Neural cell (in vitro differentiated cells): ENCODE measurements around the gene ZNF527. TPM values are rescaled to one million over a fixed set of nuclear protein-coding genes. Genes with fewer than 3 reads are reported as not detected.

Source experiments
- H2AFZ ChIP-seq: fragments of 200-600, 300-800 bp; sonication (generic), shearing (Covaris generic); 2 replicates; pipeline ENCODE4 v1.6.0; 2014; ENCODE audit warnings: low read depth, mild to moderate bottlenecking, antibody characterized with exemption, low read length, moderate library complexity
- H3F3A ChIP-seq: fragments of 200-600 bp; shearing (Covaris generic); 2 replicates; pipeline ENCODE4 v1.6.1; 2016; ENCODE audit warnings: mild to moderate bottlenecking, moderate library complexity, mixed read lengths, antibody characterized with exemption, low read length; ENCODE audit not compliant: insufficient read depth, poor library complexity, severe bottlenecking
- H3K27ac ChIP-seq: fragments of 200-600, 300-800 bp; sonication (generic), shearing (Covaris generic); 2 replicates; pipeline ENCODE4 v1.5.1; 2014; ENCODE audit warnings: mild to moderate bottlenecking, low read length, moderate library complexity
- H3K27me3 ChIP-seq: fragments of 300-800, 200-600 bp; sonication (generic), shearing (Covaris generic); 2 replicates; pipeline ENCODE4 v1.6.0; 2014; ENCODE audit warnings: mild to moderate bottlenecking, low read depth, low read length, moderate library complexity; ENCODE audit not compliant: insufficient read depth
- H3K36me3 ChIP-seq: fragments of 300-800, 200-600 bp; sonication (generic), shearing (Covaris generic); 2 replicates; pipeline ENCODE4 v1.5.1; 2014; ENCODE audit warnings: mild to moderate bottlenecking, antibody characterized with exemption, low read length, moderate library complexity; ENCODE audit not compliant: insufficient read depth
- H3K4me2 ChIP-seq: fragments of 300-800, 200-600 bp; sonication (generic), shearing (Covaris generic); 2 replicates; pipeline ENCODE4 v1.6.0; 2014; ENCODE audit warnings: mild to moderate bottlenecking, low read length
- H3K4me3 ChIP-seq: fragments of 300-800, 200-600 bp; sonication (generic), shearing (Covaris generic); 2 replicates; pipeline ENCODE4 v1.5.1; 2014; ENCODE audit warnings: mild to moderate bottlenecking, low read length, moderate library complexity
- H3K79me2 ChIP-seq: fragments of 200-600 bp; shearing (Covaris generic); replicated peaks from 2 replicates; pipeline ENCODE4 v1.6.0; 2014; ENCODE audit warnings: mild to moderate bottlenecking, low read length, moderate library complexity; ENCODE audit not compliant: insufficient read depth
- H3K9ac ChIP-seq: fragments of 300-800, 200-600 bp; sonication (generic), shearing (Covaris generic); 2 replicates; pipeline ENCODE4 v1.6.1; 2016; ENCODE audit warnings: mild to moderate bottlenecking, low read length, mixed read lengths
- H3K9me2 ChIP-seq: fragments of 200-600 bp; shearing (Covaris generic); 2 replicates; pipeline ENCODE4 v1.6.1; 2016; ENCODE audit warnings: mild to moderate bottlenecking, low read length, mixed read lengths; ENCODE audit not compliant: insufficient read depth
- H3K9me3 ChIP-seq: fragments of 200-600, 300-800 bp; sonication (generic), shearing (Covaris generic); 2 replicates; pipeline ENCODE4 v1.6.1; 2016; ENCODE audit warnings: mild to moderate bottlenecking, mixed run types, low read length, moderate library complexity, mixed read lengths
- H4K20me1 ChIP-seq: fragments of 200-600 bp; shearing (Covaris generic); 2 replicates; pipeline ENCODE4 v1.6.1; 2016; ENCODE audit warnings: mild to moderate bottlenecking, mixed run types; ENCODE audit not compliant: insufficient read depth
- EP300 ChIP-seq: fragments of 450-650 bp; conservative IDR thresholded peaks from 2 replicates; pipeline ENCODE4 v1.6.1; 2014; ENCODE audit warnings: antibody characterized with exemption, mild to moderate bottlenecking, moderate library complexity; ENCODE audit not compliant: poor library complexity, severe bottlenecking
- EZH2 ChIP-seq: fragments of 200-600, 300-800 bp; shearing (Covaris generic), sonication (generic); IDR thresholded peaks from 2 replicates; pipeline ENCODE4 v1.6.1; 2014; ENCODE audit warnings: antibody characterized with exemption, low read length, borderline replicate concordance, mild to moderate bottlenecking; ENCODE audit not compliant: insufficient read depth, poor library complexity, severe bottlenecking
- MXI1 ChIP-seq: fragments of 450-650 bp; conservative IDR thresholded peaks from 2 replicates; pipeline ENCODE4 v1.6.1; 2014; ENCODE audit warnings: antibody characterized with exemption, mild to moderate bottlenecking; ENCODE audit not compliant: poor library complexity, severe bottlenecking
- POLR2AphosphoS5 ChIP-seq: IDR thresholded peaks from 2 replicates; pipeline ENCODE4 v1.6.1; 2012
- RAD21 ChIP-seq: fragments of 450-650 bp; conservative IDR thresholded peaks from 2 replicates; pipeline ENCODE4 v1.6.1; 2014; ENCODE audit warnings: antibody characterized with exemption, mild to moderate bottlenecking, moderate library complexity
- SMC3 ChIP-seq: fragments of 450-650 bp; conservative IDR thresholded peaks from 2 replicates; pipeline ENCODE4 v1.6.1; 2014; ENCODE audit warnings: antibody characterized with exemption, mild to moderate bottlenecking, moderate library complexity; ENCODE audit not compliant: poor library complexity
- TAF1 ChIP-seq: IDR thresholded peaks from 2 replicates; pipeline ENCODE4 v1.6.1; 2012; ENCODE audit warnings: low read depth
- polyA plus RNA-seq: library from polyadenylated mRNA; depleted of rRNA; stranded (reverse); fragments of >200 nt; gene quantifications from 2 replicates; pipeline ENCODE4 v1.2.3, GENCODE V29; 2014
- TF ChIP-seq, protein P1 (sequence below): fragments of 450-650 bp; IDR thresholded peaks from 2 replicates; pipeline ENCODE4 v1.5.1; 2014; ENCODE audit warnings: antibody characterized with exemption, mild to moderate bottlenecking, moderate library complexity; ENCODE audit not compliant: poor library complexity, severe bottlenecking
- TF ChIP-seq, protein P2 (sequence below): IDR thresholded peaks from 2 replicates; pipeline ENCODE4 v1.6.1; 2012; ENCODE audit warnings: borderline replicate concordance

ZNF527 gene
- polyA plus RNA-seq, 1 donor from 2014 or later: 13.6 TPM

DNA sequence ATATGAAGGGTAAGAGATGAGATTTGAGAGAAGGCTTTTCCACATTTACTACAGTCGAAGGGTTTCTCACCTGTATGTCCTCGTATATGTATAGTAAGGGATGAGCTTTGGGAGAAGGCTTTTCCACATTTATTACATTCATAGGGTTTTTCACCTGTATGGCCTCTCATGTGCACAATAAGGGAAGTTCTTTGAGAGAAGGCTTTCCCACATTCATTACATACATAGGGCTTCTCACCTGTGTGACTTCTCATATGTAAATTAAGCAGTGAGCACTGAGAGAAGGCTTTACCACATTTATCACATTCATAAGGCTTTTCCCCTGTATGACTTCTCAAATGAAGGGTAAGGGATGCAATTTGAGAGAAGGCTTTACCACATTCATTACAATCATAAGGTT is 41.8 kb downstream of the ZNF527 start:
- peaks cover 23% of the 10 kb centered on the region for H3K36me3 ChIP-seq
- no peak overlapping the region for H3K27ac ChIP-seq
- peaks cover 33% of the 10 kb centered on the region for H3K9me3 ChIP-seq
- H2AFZ ChIP-seq: no peak overlapping the region
- no peaks in the 10 kb centered on the region for H3K9me2 ChIP-seq
- H3K27me3 ChIP-seq: no peaks in the 10 kb centered on the region
- H3K79me2 ChIP-seq: no peaks in the 10 kb centered on the region
- no peak overlapping the region for H3K9ac ChIP-seq
- H3K4me2 ChIP-seq: no peak overlapping the region
- H4K20me1 ChIP-seq: no peaks in the 10 kb centered on the region
- no peak overlapping the region for H3K4me3 ChIP-seq
- H3F3A ChIP-seq: no peaks in the 10 kb centered on the region
- TF ChIP-seq TAF1: no peak
- TF ChIP-seq RAD21: no peak
- no peak for TF ChIP-seq EZH2
- TF ChIP-seq, protein P1, sequence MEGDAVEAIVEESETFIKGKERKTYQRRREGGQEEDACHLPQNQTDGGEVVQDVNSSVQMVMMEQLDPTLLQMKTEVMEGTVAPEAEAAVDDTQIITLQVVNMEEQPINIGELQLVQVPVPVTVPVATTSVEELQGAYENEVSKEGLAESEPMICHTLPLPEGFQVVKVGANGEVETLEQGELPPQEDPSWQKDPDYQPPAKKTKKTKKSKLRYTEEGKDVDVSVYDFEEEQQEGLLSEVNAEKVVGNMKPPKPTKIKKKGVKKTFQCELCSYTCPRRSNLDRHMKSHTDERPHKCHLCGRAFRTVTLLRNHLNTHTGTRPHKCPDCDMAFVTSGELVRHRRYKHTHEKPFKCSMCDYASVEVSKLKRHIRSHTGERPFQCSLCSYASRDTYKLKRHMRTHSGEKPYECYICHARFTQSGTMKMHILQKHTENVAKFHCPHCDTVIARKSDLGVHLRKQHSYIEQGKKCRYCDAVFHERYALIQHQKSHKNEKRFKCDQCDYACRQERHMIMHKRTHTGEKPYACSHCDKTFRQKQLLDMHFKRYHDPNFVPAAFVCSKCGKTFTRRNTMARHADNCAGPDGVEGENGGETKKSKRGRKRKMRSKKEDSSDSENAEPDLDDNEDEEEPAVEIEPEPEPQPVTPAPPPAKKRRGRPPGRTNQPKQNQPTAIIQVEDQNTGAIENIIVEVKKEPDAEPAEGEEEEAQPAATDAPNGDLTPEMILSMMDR: no peak
- TF ChIP-seq MXI1: no peak
- TF ChIP-seq, protein P2, sequence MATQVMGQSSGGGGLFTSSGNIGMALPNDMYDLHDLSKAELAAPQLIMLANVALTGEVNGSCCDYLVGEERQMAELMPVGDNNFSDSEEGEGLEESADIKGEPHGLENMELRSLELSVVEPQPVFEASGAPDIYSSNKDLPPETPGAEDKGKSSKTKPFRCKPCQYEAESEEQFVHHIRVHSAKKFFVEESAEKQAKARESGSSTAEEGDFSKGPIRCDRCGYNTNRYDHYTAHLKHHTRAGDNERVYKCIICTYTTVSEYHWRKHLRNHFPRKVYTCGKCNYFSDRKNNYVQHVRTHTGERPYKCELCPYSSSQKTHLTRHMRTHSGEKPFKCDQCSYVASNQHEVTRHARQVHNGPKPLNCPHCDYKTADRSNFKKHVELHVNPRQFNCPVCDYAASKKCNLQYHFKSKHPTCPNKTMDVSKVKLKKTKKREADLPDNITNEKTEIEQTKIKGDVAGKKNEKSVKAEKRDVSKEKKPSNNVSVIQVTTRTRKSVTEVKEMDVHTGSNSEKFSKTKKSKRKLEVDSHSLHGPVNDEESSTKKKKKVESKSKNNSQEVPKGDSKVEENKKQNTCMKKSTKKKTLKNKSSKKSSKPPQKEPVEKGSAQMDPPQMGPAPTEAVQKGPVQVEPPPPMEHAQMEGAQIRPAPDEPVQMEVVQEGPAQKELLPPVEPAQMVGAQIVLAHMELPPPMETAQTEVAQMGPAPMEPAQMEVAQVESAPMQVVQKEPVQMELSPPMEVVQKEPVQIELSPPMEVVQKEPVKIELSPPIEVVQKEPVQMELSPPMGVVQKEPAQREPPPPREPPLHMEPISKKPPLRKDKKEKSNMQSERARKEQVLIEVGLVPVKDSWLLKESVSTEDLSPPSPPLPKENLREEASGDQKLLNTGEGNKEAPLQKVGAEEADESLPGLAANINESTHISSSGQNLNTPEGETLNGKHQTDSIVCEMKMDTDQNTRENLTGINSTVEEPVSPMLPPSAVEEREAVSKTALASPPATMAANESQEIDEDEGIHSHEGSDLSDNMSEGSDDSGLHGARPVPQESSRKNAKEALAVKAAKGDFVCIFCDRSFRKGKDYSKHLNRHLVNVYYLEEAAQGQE: no peak
- no peak for TF ChIP-seq EP300
- no peak for TF ChIP-seq POLR2AphosphoS5
- no peak for TF ChIP-seq SMC3

DNA sequence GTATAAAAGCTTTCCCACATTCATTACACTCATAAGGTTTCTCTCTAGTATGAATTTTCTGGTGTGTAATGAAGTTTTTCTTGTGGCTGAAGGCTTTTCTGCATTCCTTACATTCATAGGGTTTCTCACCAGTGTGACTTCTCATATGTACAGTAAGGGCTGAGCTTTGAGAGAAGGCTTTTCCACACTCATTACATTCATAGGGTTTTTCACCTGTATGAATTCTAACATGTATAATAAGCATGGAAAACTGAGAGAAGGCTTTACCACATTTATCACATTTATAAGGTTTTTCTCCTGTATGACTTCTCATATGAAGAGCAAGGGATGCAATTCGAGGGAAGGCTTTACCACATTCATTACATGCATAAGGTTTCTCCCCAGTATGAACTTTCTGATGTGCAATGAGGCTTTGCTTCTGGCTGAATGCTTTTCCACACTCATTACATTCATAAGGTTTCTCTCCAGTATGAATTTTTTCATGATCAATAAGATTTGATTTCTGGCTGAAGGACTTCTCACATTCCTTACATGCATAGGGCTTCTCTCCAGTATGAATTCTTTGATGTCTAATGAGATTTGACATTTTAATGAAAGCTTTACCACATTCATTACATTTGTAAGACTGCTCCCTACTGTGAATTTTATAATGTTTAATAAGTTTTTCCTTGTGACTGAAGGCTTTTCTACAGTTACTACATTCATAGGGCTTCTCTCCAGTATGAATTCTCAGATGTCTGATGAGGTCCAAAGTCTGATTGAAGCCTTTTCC is 42.6 kb downstream of the ZNF527 start:
- H3F3A ChIP-seq: no peaks in the 10 kb centered on the region
- H3K9me3 ChIP-seq: peaks cover 31% of the 10 kb centered on the region
- H3K79me2 ChIP-seq: no peaks in the 10 kb centered on the region
- H3K4me2 ChIP-seq: no peak overlapping the region
- no peaks in the 10 kb centered on the region for H4K20me1 ChIP-seq
- no peak overlapping the region for H3K27ac ChIP-seq
- H3K36me3 ChIP-seq: peaks cover 25% of the 10 kb centered on the region
- H3K27me3 ChIP-seq: no peaks in the 10 kb centered on the region
- no peak overlapping the region for H3K9ac ChIP-seq
- no peak overlapping the region for H3K4me3 ChIP-seq
- TF ChIP-seq EP300: no peak
- no peaks in the 10 kb centered on the region for H3K9me2 ChIP-seq
- H2AFZ ChIP-seq: no peak overlapping the region

Other genes with a start within 250 kb of the ZNF527 start
- gene ZNF585A, start 198.4 kb upstream of the ZNF527 start, polyA plus RNA-seq: 25.7 and 26.3 TPM in 2 replicates
- gene ZNF585B, start 160.6 kb upstream of the ZNF527 start, polyA plus RNA-seq: 10.3 and 21.0 TPM in 2 replicates
- 8.4 and 10.3 TPM in 2 replicates for gene ZNF383, start 152.9 kb upstream of the ZNF527 start, polyA plus RNA-seq
- 21.6 and 27.4 TPM in 2 replicates for gene ZNF569, start 96.3 kb downstream of the ZNF527 start, polyA plus RNA-seq
- gene ZNF570, start 98.3 kb downstream of the ZNF527 start, polyA plus RNA-seq: 15.7 and 21.4 TPM in 2 replicates
- 39.6 and 53.7 TPM in 2 replicates for gene ZNF793, start 135.8 kb downstream of the ZNF527 start, polyA plus RNA-seq
- gene ZNF571, start 223.7 kb downstream of the ZNF527 start, polyA plus RNA-seq: 6.5 and 7.9 TPM in 2 replicates
- 22.5 and 24.7 TPM in 2 replicates for gene ZNF540, start 223.8 kb downstream of the ZNF527 start, polyA plus RNA-seq